LoVo (cell line): ENCODE data around the gene SNX3.
"Not testable (repeated sequence)": the region's sequence is repeated elsewhere in the genome, so short reads cannot be mapped to it uniquely, and the experiment has no call there.

Source experiments
- DNase-seq: peaks from one replicate; pipeline ENCODE4 v3.0.0-alpha.2; 2016; ENCODE audit warnings: low spot score

SNX3 gene

GRCh38 chr6:108260809-108261569 is at the start of gene SNX3:
TSS of gene SNX3 (minus strand) at chr6:108261040. CDS start at chr6:108260921, 119 bp downstream.
- DNase-seq = peak; percentile 97

- DNase-seq = no peak
Measured at GRCh38 chr6:108309844-108310243, 49.0 kb upstream of the SNX3 start.

- DNase-seq = not testable (repeated sequence)
Measured at GRCh38 chr6:108308641-108309040, 47.8 kb upstream of the SNX3 start.

GRCh38 chr6:108304646-108305045 is 43.8 kb upstream of the SNX3 start:
- DNase-seq = no peak

- no peak for DNase-seq
Measured at GRCh38 chr6:108302386-108302785, 41.5 kb upstream of the SNX3 start.

GRCh38 chr6:108295676-108296075 is 34.8 kb upstream of the SNX3 start:
- no peak for DNase-seq

- DNase-seq = peak; percentile 87
Measured at GRCh38 chr6:108294727-108295625, 34.1 kb upstream of the SNX3 start, which contains the start of gene AFG1L. TSS of gene AFG1L (plus strand) at chr6:108295054. CDS start at chr6:108295080, 26 bp downstream.

- DNase-seq = no peak
Measured at GRCh38 chr6:108294297-108294726, 33.5 kb upstream of the SNX3 start.

- no peak for DNase-seq
Measured at GRCh38 chr6:108293527-108294296, 32.9 kb upstream of the SNX3 start.

GRCh38 chr6:108292561-108292960 is 31.7 kb upstream of the SNX3 start:
- not testable (repeated sequence) for DNase-seq

GRCh38 chr6:108291091-108291490 is 30.3 kb upstream of the SNX3 start:
- DNase-seq = no peak

- DNase-seq = no peak
Measured at GRCh38 chr6:108288742-108289141, 27.9 kb upstream of the SNX3 start.

GRCh38 chr6:108287373-108287772 is 26.5 kb upstream of the SNX3 start:
- no peak for DNase-seq

GRCh38 chr6:108286366-108286765 is 25.5 kb upstream of the SNX3 start:
- DNase-seq = no peak

GRCh38 chr6:108285381-108285780 is 24.5 kb upstream of the SNX3 start:
- DNase-seq = no peak

GRCh38 chr6:108277831-108278230 is 17.0 kb upstream of the SNX3 start:
- DNase-seq = no peak

- no peak for DNase-seq
Measured at GRCh38 chr6:108277295-108277694, 16.5 kb upstream of the SNX3 start.

GRCh38 chr6:108275976-108276375 is 15.1 kb upstream of the SNX3 start:
- no peak for DNase-seq

GRCh38 chr6:108274546-108274945 is 13.7 kb upstream of the SNX3 start:
- no peak for DNase-seq

GRCh38 chr6:108269955-108270354 is 9.1 kb upstream of the SNX3 start:
- not testable (repeated sequence) for DNase-seq

GRCh38 chr6:108268845-108269244 is 8.0 kb upstream of the SNX3 start:
- no peak for DNase-seq

- no peak for DNase-seq
Measured at GRCh38 chr6:108263371-108263770, 2.5 kb upstream of the SNX3 start.
